GM12872 (cell line): ENCODE measurements around the gene KLHL15.

Experiments used
- CTCF ChIP-seq: IDR thresholded peaks from 3 replicates; pipeline ENCODE4 v1.5.1; 2011; ENCODE audit warnings: low read depth, mild to moderate bottlenecking, low read length, moderate library complexity; ENCODE audit not compliant: insufficient read depth

KLHL15 gene

DNA sequence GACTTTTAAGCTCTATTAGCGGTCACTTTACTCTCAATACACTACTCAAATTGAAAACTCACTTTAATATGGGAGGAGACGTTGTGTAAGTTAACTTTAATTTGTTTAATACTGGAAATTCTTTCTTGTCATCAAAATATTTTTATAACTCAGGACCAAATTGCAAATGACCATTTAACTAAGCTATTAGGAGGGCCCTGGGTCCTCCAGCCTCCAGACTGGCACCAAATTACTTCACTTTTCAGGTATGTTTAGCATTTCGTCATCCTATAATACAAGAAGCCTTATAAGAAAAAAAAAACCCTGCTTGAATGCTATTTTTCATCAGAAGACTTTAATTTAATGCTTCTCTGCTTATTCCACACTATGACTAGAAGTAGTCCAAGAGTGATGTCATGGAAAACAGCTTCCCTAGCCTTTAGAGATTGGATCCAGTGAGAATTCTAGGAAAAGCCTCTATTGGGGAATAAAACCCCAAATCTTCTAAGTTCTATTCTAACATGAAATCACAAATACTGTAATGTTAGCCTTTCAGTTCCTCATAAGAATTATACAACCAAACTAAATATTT lies 6.6 kb downstream of the KLHL15 start:
- TF ChIP-seq CTCF, result no peak

DNA sequence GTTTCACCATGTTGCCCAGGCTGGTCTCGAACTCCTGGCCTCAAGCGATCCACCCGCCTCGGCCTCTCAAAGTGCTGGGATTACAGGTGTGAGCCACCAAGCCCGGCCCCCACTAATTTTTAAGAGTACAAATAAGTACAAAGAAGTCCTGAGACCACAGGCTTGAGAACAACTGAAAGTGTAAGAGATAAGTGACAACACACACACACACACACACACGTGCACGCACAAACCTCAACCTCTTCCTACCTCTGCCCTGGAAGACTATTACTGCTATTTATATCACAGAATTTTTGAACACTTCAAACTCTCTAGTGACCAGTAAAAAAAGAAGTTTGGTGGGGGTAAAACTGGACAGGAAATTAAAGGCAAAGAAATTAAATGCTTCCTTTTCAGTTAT lies 7.5 kb downstream of the KLHL15 start:
- TF ChIP-seq CTCF, result no peak

GRCh38 chrX:24018809-24019208 lies 8.2 kb downstream of the KLHL15 start:
- TF ChIP-seq CTCF, result no peak

GRCh38 chrX:24017674-24018073 lies 9.3 kb downstream of the KLHL15 start:
- TF ChIP-seq CTCF, result no peak

GRCh38 chrX:24014388-24015018 lies 12.5 kb downstream of the KLHL15 start:
- TF ChIP-seq CTCF, result no peak

DNA sequence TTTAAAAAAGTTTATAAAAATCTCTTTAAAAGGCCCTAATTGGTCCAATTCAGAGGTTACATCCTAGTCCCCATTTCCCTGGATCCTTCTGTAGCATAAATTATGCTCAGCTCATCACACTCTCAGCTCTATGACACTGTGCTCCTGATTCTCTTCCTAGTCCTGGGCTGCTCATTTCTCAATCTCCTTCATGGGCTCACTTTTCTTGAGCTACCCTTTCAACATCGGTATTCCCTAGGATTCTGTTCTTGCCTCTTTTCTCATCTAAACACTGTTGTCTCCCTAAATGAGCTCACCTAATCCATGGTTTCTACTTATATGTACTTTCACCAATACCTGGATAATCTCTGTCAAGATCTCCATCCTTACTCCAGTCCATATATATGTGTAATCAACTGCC lies 14.7 kb downstream of the KLHL15 start:
- TF ChIP-seq CTCF, result no peak

DNA sequence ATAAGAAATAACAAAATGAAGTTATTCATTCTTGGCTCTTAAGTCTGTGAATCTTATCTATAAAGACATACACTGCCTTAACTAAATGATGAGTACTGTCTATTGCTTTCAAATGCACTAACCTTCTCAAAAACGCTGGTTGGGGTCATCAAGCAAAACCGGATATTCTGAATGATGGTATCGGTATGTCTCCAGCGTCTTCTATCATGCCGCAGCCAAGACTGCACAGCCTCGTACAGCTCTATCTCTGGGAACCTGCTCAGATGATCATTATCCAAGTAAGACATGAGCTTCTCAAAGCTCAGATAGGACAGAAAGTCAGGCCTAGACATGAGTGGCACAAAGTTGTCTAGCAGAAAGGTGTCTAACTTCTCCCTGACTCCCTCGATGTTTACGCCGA lies 21.1 kb downstream of the KLHL15 start:
- TF ChIP-seq CTCF, result no peak

DNA sequence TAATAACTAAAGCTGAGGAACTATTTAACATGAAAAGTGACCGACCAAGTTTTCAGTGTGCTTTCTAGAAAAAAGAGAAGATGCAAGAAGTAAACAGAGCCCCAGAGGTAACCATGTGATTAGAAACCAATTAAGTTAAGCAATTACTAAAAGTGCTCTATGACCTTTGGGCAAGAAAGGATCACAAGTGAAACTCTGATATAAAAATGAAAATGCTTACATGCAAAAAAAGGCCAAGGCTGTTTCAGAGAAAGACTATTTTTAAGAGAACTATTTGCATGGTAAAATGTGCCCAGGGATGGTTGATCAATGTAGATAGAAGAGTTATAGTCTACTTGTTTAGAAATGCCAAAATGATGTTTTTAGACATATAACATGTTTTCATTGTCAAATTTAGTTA lies 22.0 kb downstream of the KLHL15 start:
- TF ChIP-seq CTCF, result no peak
